ENCODE data around the gene C2CD2.

Gene C2CD2

GRCh38 chr21:41837756-41838297 is 116.0 kb downstream of the C2CD2 start:
- FAIRE-seq (peak; percentile 78), DNase-seq (ENCODE audit: insufficient read length, low spot score) (no peak)
- TF ChIP-seq TAF1 (IDR thresholded peaks at IDR 0.05; ENCODE audit: low read depth, low read length): no peak
- TF ChIP-seq POLR2A (IDR thresholded peaks at IDR 0.05; ENCODE audit: low read depth, low read length): no peak
- no peak for TF ChIP-seq SPI1 (IDR thresholded peaks at IDR 0.05; ENCODE audit: low read depth, low read length)
- TF ChIP-seq PAX5 (IDR thresholded peaks at IDR 0.05; ENCODE audit: insufficient read depth, low read length, severe bottlenecking): no peak
- no peak for TF ChIP-seq POU2F2 (IDR thresholded peaks at IDR 0.05; ENCODE audit: low read depth, low read length)
- no peak for TF ChIP-seq POLR2AphosphoS5 (IDR thresholded peaks at IDR 0.05; ENCODE audit: low read depth, low read length)

- peak; percentile 47 for FAIRE-seq
- DNase-seq (ENCODE audit: insufficient read length, low spot score): no peak
- TF ChIP-seq SPI1 (IDR thresholded peaks at IDR 0.05; ENCODE audit: low read depth, low read length): no peak
- no peak for TF ChIP-seq POLR2A (IDR thresholded peaks at IDR 0.05; ENCODE audit: low read depth, low read length)
- TF ChIP-seq TAF1 (IDR thresholded peaks at IDR 0.05; ENCODE audit: low read depth, low read length): no peak
- no peak for TF ChIP-seq POU2F2 (IDR thresholded peaks at IDR 0.05; ENCODE audit: low read depth, low read length)
- TF ChIP-seq POLR2AphosphoS5 (IDR thresholded peaks at IDR 0.05; ENCODE audit: low read depth, low read length): no peak
- TF ChIP-seq PAX5 (IDR thresholded peaks at IDR 0.05; ENCODE audit: insufficient read depth, low read length, severe bottlenecking): no peak
Measured at GRCh38 chr21:41836166-41837015, 117.4 kb downstream of the C2CD2 start.

- DNase-seq (ENCODE audit: insufficient read length, low spot score) (no peak), FAIRE-seq (no peak)
- no peak for TF ChIP-seq TAF1 (IDR thresholded peaks at IDR 0.05; ENCODE audit: low read depth, low read length)
- TF ChIP-seq SPI1 (IDR thresholded peaks at IDR 0.05; ENCODE audit: low read depth, low read length): no peak
- TF ChIP-seq POLR2A (IDR thresholded peaks at IDR 0.05; ENCODE audit: low read depth, low read length): no peak
Measured at GRCh38 chr21:41835711-41836154, 118.1 kb downstream of the C2CD2 start.

Measured in GM12891 (cell line).